ENCODE results near the gene PPP1R1C. TPM values are rescaled to one million over a fixed set of nuclear protein-coding genes. Genes with fewer than 3 reads are reported as not detected.

The PPP1R1C gene
- total RNA-seq, 4 donors from 2014 or later = 1.1 to 27.4 TPM; not detected in 2

- no peak for TF ChIP-seq POLR2A (IDR thresholded peaks at IDR 0.05)
- TF ChIP-seq CTCF (IDR thresholded peaks at IDR 0.05) = no peak
- DNase-seq = no peak
- intact Hi-C loops (cut with DNase I; ENCODE audit: low total_unique reads) = no loop called here
Measured at GRCh38 chr2:181972431-181973170, 13.1 kb upstream of the PPP1R1C start.

GRCh38 chr2:181973171-181973783 lies 12.4 kb upstream of the PPP1R1C start:
- Histone ChIP-seq H3K4me1 (no peaks in the 10 kb centered on the region), H3K4me3 (no peak overlapping the region), H3K27me3 (no peaks in the 10 kb centered on the region), H3K27ac (no peak overlapping the region), H3K9me3 (no peaks in the 10 kb centered on the region), H3K36me3 (no peaks in the 10 kb centered on the region)
- intact Hi-C loops (cut with DNase I; ENCODE audit: low total_unique reads) = no loop called here
- TF ChIP-seq POLR2A (IDR thresholded peaks at IDR 0.05) (no peak), CTCF (IDR thresholded peaks at IDR 0.05) (no peak)
- no peak for DNase-seq

More at GRCh38 chr2:181972431-181973170, 13.1 kb upstream of the PPP1R1C start:
- Histone ChIP-seq H3K36me3 (no peaks in the 10 kb centered on the region), H3K27me3 (no peaks in the 10 kb centered on the region), H3K9me3 (no peaks in the 10 kb centered on the region), H3K4me3 (no peak overlapping the region), H3K4me1 (no peaks in the 10 kb centered on the region), H3K27ac (no peak overlapping the region)

- no peaks in the 10 kb centered on the region for H3K27me3 ChIP-seq
- no peak overlapping the region for H3K27ac ChIP-seq
- no peak overlapping the region for H3K4me3 ChIP-seq
- H3K36me3 ChIP-seq = no peaks in the 10 kb centered on the region
- TF ChIP-seq POLR2A (IDR thresholded peaks at IDR 0.05) = no peak
- DNase-seq = no peak
- intact Hi-C loops (cut with DNase I; ENCODE audit: low total_unique reads) = no loop called here
- no peaks in the 10 kb centered on the region for H3K9me3 ChIP-seq
- H3K4me1 ChIP-seq = no peaks in the 10 kb centered on the region
Measured at GRCh38 chr2:181977661-181978350, 7.8 kb upstream of the PPP1R1C start.

- H3K27me3 ChIP-seq = no peaks in the 10 kb centered on the region
- H3K36me3 ChIP-seq = no peaks in the 10 kb centered on the region
- H3K4me1 ChIP-seq = no peaks in the 10 kb centered on the region
- intact Hi-C loops (cut with DNase I; ENCODE audit: low total_unique reads) = no loop called here
- H3K9me3 ChIP-seq = no peaks in the 10 kb centered on the region
- no peak overlapping the region for H3K27ac ChIP-seq
- TF ChIP-seq POLR2A (IDR thresholded peaks at IDR 0.05) (no peak), CTCF (IDR thresholded peaks at IDR 0.05) (no peak)
- no peak overlapping the region for H3K4me3 ChIP-seq
- no peak for DNase-seq
Measured at GRCh38 chr2:181978351-181979150, 7.1 kb upstream of the PPP1R1C start.

GRCh38 chr2:181984060-181984459 lies 1.6 kb upstream of the PPP1R1C start:
- Histone ChIP-seq H3K9me3 (no peaks in the 10 kb centered on the region), H3K36me3 (peaks cover 0 to 2% of the 10 kb centered on the region in 2 donors), H3K27me3 (no peaks in the 10 kb centered on the region), H3K4me3 (no peak overlapping the region), H3K4me1 (no peaks in the 10 kb centered on the region), H3K27ac (no peak overlapping the region)
- no peak for TF ChIP-seq CTCF (IDR thresholded peaks at IDR 0.05)
- no peak for TF ChIP-seq POLR2A (IDR thresholded peaks at IDR 0.05)
- DNase-seq = no peak
- intact Hi-C loops (cut with DNase I; ENCODE audit: low total_unique reads) = no loop called here

Data from uterus (tissue), 4 donors.